ENCODE data around the gene SVOPL.

DNA sequence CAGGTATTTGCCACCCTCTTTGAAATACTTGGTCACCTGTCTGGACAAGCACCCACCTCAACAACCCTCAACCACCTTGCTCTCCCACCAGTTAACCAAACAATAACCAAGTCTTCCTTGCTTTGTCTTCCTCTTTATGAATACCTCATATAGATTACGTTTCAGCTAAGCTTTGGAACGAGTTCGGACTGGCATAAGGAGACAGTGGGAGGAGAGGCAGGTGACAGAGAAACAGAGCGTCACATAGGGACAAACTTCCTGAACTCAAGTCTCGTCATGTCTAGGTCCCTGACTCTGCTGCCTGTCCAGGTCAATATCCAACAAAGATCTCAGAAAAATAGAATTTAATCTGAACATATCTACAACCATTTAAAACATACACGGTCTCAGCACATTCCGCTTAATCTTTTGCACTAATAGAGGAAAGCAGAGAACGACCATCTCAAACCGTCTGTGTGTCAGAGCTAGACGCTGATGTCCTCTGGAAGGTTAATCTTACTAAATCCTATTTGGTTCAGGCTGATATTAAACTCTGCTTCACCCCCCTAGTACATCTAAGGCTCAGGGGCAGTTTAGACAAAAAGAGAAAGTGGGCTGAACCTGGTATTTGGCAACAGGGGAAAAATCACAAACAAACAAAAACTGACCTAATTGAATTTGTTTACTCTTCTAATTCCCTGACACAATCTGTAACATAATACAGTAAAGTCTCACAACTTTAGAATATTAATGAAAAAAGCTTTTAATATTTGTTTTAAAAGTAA, 26.4 kb upstream of the SVOPL start:
- TF ChIP-seq, protein P1, sequence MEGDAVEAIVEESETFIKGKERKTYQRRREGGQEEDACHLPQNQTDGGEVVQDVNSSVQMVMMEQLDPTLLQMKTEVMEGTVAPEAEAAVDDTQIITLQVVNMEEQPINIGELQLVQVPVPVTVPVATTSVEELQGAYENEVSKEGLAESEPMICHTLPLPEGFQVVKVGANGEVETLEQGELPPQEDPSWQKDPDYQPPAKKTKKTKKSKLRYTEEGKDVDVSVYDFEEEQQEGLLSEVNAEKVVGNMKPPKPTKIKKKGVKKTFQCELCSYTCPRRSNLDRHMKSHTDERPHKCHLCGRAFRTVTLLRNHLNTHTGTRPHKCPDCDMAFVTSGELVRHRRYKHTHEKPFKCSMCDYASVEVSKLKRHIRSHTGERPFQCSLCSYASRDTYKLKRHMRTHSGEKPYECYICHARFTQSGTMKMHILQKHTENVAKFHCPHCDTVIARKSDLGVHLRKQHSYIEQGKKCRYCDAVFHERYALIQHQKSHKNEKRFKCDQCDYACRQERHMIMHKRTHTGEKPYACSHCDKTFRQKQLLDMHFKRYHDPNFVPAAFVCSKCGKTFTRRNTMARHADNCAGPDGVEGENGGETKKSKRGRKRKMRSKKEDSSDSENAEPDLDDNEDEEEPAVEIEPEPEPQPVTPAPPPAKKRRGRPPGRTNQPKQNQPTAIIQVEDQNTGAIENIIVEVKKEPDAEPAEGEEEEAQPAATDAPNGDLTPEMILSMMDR (IDR thresholded peaks at IDR 0.05; ENCODE audit: borderline replicate concordance, extremely low read depth, low read length, poor library complexity, severe bottlenecking), result no peak
- TF ChIP-seq EZH2 (IDR thresholded peaks at IDR 0.05; ENCODE audit: borderline replicate concordance, low read depth, low read length, severe bottlenecking), result no peak
